ENCODE measurements around the gene MED8.
"Not testable (repeated sequence)": the region's sequence is repeated elsewhere in the genome, so short reads cannot be mapped to it uniquely, and the experiment has no call there.

The MED8 gene

GRCh38 chr1:43382027-43382779, 7.4 kb downstream of the MED8 start:
- no peak for DNase-seq (ENCODE audit: low read depth)

DNA sequence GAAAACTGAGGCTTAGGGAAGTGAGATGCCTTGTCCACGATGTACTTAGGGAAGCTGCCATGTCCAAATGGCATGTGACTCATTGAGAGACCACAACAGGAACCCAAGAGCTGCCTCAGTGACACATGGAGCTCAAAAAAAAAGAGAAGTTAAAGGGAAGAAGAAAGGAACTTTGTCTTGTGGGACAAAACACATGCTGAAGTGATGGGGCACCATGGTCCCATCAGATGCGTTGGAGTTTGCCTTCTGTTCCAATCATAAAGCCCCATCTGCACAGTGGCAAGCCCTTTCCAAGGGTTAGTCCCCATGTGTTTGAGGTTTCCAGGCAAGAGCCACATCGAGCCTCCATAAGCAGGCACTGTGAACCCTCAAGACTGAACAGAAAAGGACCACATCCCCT, 8.0 kb downstream of the MED8 start:
- no peak for DNase-seq (ENCODE audit: low read depth)

DNA sequence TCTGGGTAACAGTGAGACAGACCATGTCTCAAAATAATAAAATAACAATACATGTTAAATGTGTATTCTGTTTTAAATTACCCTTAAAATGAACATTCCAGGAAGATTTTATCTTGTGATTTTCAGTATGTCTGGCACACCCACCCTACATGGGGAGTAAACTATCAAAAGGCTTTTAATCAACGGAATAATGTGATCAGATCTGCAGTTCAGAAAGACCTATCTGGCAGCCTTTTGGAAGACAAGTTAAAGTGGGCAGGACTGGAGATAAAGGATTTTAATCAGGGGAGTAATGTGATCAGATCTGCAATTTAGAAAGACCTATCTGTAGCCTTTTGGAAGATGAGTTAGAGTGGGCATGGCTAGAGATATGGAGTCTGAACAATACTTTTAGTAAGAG, 10.1 kb downstream of the MED8 start:
- DNase-seq (ENCODE audit: low read depth): no peak

GRCh38 chr1:43377831-43378230, 11.8 kb downstream of the MED8 start:
- DNase-seq (ENCODE audit: low read depth): no peak

GRCh38 chr1:43376723-43377235, 12.8 kb downstream of the MED8 start:
- DNase-seq (ENCODE audit: low read depth): no peak

GRCh38 chr1:43373066-43373940, 16.3 kb downstream of the MED8 start:
- no peak for DNase-seq (ENCODE audit: low read depth)

DNA sequence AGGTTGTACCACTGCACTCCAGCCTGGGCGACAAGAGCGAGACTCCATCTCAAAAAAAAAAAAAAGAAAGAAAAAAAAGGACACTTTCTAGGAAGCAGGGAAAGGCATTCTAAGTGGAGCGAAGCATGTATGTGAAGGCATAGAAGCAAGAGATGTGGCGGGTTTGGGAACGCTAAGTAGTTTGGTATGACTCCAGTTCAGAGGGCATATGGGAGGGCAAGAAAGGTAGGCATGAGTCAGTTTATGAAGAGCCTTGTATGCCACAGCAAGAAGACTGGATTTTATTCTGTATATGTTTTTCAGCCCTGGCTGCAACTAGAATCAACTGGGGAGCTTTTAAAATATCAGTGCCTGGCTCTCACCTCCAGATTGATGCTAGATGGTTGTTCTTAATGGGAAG, 17.4 kb downstream of the MED8 start:
- no peak for DNase-seq (ENCODE audit: low read depth)

GRCh38 chr1:43370564-43370963, 19.0 kb downstream of the MED8 start:
- no peak for DNase-seq (ENCODE audit: low read depth)

- DNase-seq (ENCODE audit: low read depth): not testable (repeated sequence)
Observed at GRCh38 chr1:43369779-43370178, 19.8 kb downstream of the MED8 start.

DNA sequence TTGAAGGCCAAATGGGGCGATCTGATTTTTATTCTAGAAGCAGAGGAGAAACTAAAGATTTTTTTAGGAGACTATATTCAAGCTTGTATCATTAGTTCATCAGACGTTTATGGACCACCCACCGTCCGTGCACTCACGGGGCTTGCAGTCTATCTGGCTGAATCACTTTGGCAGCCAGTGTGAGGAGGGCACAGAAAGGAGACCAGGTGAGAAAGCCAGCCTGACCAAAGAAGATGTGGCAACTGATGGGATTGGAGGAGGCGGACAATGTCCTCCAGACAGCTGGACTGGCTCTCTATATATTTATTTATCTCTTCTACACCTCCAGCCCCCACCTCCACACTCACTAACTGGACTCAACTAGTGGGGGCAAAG, 21.0 kb downstream of the MED8 start:
- DNase-seq (ENCODE audit: low read depth): no peak

DNA sequence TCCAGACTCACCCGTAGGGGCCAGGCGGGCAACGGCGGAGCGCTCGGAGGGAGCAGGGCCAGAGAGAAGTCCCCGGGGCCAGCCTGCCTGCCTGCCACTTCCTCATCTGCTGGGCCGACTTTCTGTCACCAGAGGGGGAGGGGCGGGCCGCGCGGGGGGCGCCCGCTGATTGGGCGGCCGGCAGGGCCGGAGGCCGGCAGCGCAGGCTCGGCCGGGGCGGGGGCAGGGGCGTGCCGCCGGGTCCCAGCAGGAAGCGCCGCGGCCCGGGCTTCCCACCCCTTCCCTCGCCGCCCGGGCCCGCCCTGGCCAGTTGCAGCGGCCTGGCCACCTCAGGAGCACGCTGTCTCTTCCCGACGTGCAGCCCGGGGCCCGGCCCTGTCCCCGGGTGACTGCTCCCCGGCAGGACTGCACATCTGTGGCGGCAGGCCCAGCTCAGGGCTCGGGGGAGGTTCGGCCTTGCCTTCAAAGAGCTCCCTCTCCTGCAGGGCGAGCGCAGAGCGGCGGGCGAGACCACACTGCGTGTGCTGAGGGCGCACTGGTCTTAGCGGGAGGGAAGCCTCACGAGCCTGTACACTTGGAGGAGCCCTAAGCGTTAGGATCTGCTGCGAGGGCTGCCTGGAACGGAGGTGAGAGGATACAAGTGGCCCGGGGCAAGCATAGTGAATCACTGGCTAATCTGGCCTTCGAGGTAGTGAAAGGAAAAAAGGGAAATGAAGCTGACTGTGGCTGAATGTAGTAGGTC, 21.5 kb downstream of the MED8 start, which contains the start of gene ELOVL1:
ELOVL1 (minus strand) TSS at position 108 of the 742 bp plus-strand sequence. CDS start 2,402 bp downstream, outside the sequence.
- DNase-seq (ENCODE audit: low read depth): peak; percentile 84

DNA sequence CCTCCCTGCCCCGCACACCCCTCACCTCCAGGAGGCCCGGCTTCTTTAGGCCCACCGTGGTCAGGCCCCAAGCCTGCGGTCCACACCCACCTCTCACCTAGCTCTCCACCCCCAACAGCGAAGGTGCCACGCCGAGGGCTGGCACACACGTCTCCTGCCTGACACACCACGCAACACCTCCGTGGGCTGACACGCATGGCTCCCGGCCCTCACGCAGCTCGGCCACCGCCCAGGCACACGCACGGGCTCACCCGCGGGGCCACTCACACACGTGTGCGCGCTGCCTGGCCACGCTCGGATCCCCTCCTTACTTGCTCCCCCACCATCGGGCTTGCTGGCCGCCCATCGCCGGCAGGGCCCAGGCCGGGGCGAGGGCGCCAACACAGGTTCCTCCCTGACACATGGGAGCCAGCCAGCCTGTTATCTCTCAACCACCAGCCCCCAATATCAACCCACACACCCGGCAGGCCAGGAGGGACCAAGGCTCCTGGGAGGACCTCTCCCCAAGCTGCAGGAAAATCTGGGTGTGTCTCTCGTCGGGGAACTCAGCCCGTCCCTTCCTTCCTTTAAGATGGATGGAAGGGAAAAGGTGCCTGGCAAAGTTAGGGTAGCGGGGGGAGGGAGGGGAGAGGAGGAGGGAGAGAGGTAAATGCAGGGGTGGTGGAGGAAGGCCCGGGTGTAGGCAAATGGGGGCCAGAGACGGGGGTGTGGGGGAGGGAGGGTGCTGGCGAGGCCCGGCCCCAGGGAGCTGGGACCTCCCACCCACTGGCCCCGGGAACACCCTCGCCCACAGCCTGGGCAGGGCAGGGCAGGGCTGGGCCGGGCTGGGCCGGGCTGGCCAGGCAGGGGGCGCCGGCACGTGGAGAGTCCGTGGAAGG, 22.3 kb downstream of the MED8 start:
- DNase-seq (ENCODE audit: low read depth): peak; percentile 13

GRCh38 chr1:43366601-43367025, 23.0 kb downstream of the MED8 start:
- DNase-seq (ENCODE audit: low read depth): no peak

GRCh38 chr1:43366179-43366578, 23.4 kb downstream of the MED8 start:
- DNase-seq (ENCODE audit: low read depth): no peak

DNA sequence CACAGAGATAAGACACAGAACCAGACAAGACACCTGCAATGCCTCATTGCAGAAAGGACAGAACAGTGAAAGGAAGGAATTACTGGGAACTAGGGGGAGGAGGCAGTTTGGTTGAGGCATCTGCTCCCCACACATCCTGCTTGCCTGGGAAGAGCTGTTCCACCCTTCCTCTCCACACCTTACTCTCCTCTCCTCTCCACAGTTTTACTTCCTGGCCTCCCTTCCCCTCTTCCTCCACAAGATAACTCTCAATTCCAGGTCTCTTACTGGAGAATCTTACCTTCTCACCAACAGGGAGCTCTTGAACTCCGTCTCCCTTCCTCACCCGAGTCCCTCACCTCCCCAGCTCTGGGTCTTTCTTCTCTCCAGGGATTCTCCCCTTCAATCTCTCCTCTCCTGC, 23.9 kb downstream of the MED8 start:
- DNase-seq (ENCODE audit: low read depth): no peak

DNA sequence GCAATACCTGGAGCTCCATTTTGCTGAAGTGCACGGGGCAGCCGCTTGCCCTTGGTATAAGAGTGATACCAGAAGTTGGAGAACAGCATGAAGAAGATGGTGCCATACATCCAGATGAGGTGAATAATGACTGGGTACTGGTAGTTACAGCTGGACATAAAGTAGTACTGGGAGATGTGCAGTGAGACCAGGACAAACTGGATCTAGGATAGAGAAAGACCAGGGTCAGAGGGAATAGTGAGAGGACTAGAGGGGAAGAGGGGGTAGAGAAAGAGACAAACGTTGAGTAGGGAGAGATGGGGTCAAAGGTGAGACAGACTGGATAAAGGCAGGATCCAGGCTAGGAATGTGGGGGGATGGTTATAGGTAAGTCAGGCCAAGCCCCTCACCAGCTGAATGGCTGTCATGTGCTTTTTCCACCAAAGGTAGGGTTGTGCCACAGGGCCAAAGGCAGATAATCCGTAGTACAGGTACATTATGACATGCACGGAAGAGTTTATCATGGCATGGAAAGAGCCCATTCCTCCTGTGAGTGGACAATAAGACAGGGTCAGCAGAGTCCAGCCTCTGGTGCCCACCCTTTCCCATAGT, 25.6 kb downstream of the MED8 start:
- DNase-seq (ENCODE audit: low read depth): no peak

- no peak for DNase-seq (ENCODE audit: low read depth)
Observed at GRCh38 chr1:43363283-43363934, 26.2 kb downstream of the MED8 start.

DNA sequence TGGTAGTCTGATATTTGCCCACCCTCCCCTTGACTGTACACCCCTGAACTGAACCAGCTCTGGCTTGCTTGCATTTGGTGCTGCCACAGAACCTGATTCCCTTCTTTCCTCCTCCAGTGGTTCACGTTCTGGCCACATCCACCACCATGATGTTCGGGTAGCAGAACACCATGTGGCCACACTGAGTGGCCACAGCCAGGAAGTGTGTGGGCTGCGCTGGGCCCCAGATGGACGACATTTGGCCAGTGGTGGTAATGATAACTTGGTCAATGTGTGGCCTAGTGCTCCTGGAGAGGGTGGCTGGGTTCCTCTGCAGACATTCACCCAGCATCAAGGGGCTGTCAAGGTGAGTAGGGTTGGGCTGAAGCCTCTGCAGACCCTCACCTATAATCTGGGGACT, 29.0 kb downstream of the MED8 start:
- no peak for DNase-seq (ENCODE audit: low read depth)

GRCh38 chr1:43359696-43360095, 29.9 kb downstream of the MED8 start:
- no peak for DNase-seq (ENCODE audit: low read depth)
